Right lobe of liver (tissue), 4 donors: ENCODE results near the gene COL23A1.

Experiments
- POLR2A ChIP-seq: fragments of 450-650 bp; IDR thresholded peaks from one replicate; pipeline ENCODE4 v1.6.1; 2017; ENCODE audit warnings: antibody characterized with exemption, mild to moderate bottlenecking
- TF ChIP-seq, protein P1 (sequence below), 4 donors: fragments of 200-600 bp in 3 of 4; fragments of 450-650 bp in 1 of 4; IDR thresholded peaks; one replicate each; pipeline versions ENCODE4 v1.5.1 to v1.8.0; 2016 to 2022; ENCODE audit warnings: antibody characterized with exemption in 4 of 4, mild to moderate bottlenecking in 2 of 4
- donor health status: DM: no; HTN: no; CAD: no.
- donor health status: DM: no; HTN: no; CAD: no.
- donor health status: DM: no; HTN: yes; CAD: no.

DNA sequence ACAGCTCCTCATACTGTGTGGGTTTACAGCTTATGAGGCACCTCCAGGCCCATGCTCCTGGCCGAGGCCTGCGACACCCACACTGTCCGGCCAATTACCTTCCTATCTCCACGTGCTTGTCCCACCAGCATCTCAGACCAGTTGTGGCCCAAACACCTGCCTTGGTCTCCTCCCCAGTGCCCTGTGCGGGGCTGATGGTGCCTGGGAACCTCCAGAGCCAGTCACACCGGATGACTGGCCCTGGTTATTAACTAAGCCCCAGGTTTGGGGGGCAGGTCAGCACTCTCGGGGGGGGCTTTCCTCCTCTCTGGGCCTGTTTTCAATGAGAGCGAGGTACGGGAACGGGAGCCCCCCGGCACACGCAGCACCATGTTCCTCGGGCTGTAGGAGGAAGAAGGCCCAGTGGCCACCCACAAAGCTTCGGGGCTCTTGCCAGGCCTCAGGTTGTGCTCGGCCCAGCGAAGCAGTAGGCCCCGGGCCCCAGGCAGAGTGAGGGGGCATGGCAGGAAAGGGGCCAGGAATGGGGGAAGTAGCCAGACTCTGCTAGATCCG is 281.6 kb downstream of the COL23A1 start:
- TF ChIP-seq, protein P1, sequence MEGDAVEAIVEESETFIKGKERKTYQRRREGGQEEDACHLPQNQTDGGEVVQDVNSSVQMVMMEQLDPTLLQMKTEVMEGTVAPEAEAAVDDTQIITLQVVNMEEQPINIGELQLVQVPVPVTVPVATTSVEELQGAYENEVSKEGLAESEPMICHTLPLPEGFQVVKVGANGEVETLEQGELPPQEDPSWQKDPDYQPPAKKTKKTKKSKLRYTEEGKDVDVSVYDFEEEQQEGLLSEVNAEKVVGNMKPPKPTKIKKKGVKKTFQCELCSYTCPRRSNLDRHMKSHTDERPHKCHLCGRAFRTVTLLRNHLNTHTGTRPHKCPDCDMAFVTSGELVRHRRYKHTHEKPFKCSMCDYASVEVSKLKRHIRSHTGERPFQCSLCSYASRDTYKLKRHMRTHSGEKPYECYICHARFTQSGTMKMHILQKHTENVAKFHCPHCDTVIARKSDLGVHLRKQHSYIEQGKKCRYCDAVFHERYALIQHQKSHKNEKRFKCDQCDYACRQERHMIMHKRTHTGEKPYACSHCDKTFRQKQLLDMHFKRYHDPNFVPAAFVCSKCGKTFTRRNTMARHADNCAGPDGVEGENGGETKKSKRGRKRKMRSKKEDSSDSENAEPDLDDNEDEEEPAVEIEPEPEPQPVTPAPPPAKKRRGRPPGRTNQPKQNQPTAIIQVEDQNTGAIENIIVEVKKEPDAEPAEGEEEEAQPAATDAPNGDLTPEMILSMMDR (IDR thresholded peaks at IDR 0.05): no peak
- no peak for TF ChIP-seq POLR2A
